Ovary (tissue), 3 donors: ENCODE measurements around the gene ELFN1.

Experiments
- EP300 ChIP-seq: sonication (generic); formaldehyde crosslinking; IDR thresholded peaks from one replicate; pipeline ENCODE4 v1.6.1; 2017; ENCODE audit warnings: antibody characterized with exemption
- TF ChIP-seq, protein P1 (sequence below), 3 donors: fragments of 450-650 bp in 2 of 3; fragments of 200-600 bp in 1 of 3; IDR thresholded peaks; one replicate each; pipeline versions ENCODE4 v1.5.1 to v1.8.0; 2016 to 2022; ENCODE audit warnings: antibody characterized with exemption in 3 of 3, mild to moderate bottlenecking in 1 of 3
- donor health status: DM: no; HTN: no; CAD: no.

DNA sequence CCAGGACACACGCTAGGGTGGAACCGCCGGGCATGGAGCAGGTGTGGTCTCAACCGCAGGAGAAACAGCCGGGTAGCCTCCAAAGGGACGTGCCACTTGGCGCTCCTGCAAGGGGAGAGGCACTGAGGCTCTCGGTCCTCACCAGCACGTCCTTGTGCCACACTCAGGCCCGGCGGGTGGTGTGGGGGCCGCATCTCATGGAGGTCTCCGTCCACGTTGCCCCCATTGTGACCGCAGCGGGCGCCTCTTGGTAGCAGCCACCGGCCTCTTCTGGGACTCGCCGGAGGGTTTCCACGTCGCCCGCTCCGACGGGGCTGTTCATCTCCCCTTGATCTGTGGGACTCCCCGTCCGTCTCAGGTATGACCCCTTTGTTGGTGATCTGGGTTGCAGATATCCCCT is 49.2 kb upstream of the ELFN1 start:
- TF ChIP-seq, protein P1, sequence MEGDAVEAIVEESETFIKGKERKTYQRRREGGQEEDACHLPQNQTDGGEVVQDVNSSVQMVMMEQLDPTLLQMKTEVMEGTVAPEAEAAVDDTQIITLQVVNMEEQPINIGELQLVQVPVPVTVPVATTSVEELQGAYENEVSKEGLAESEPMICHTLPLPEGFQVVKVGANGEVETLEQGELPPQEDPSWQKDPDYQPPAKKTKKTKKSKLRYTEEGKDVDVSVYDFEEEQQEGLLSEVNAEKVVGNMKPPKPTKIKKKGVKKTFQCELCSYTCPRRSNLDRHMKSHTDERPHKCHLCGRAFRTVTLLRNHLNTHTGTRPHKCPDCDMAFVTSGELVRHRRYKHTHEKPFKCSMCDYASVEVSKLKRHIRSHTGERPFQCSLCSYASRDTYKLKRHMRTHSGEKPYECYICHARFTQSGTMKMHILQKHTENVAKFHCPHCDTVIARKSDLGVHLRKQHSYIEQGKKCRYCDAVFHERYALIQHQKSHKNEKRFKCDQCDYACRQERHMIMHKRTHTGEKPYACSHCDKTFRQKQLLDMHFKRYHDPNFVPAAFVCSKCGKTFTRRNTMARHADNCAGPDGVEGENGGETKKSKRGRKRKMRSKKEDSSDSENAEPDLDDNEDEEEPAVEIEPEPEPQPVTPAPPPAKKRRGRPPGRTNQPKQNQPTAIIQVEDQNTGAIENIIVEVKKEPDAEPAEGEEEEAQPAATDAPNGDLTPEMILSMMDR (IDR thresholded peaks at IDR 0.05): no peak
- TF ChIP-seq EP300: no peak
